ENCODE measurements around the gene NKAPL.
"Not testable (repeated sequence)": the region's sequence is repeated elsewhere in the genome, so short reads cannot be mapped to it uniquely, and the experiment has no call there.

The NKAPL gene

GRCh38 chr6:28277746-28278145 lies 18.6 kb downstream of the NKAPL start:
- Histone ChIP-seq H3K4me3 (ENCODE audit: low read depth in 1 of 2, low read length in 2 of 2) (no peak overlapping the region), H3K9me3 (ENCODE audit: low read length) (peaks cover 3% of the 10 kb centered on the region), H3K27me3 (ENCODE audit: control insufficient read depth in 1 of 2, insufficient read depth in 2 of 2, low read length in 2 of 2) (no peaks in the 10 kb centered on the region), H3K36me3 (ENCODE audit: insufficient read depth, low read length) (peaks cover 42% of the 10 kb centered on the region), H3K4me1 (ENCODE audit: insufficient read depth, low read length) (peaks cover 9% of the 10 kb centered on the region), H3K27ac (ENCODE audit: low read depth, low read length) (no peak overlapping the region), H3K9ac (ENCODE audit: low read length) (no peak overlapping the region)

GRCh38 chr6:28280595-28281287 lies 21.6 kb downstream of the NKAPL start:
- peak overlapping the region; percentile 64 for H3K27ac ChIP-seq (ENCODE audit: low read depth, low read length)
- no peak overlapping the region for H3K9ac ChIP-seq (ENCODE audit: low read length)

GRCh38 chr6:28281288-28282064 lies 22.4 kb downstream of the NKAPL start, which contains the start of gene PGBD1:
Gene PGBD1 (plus strand): TSS chr6:28281572. CDS start chr6:28283814, 2,242 bp downstream.
- Histone ChIP-seq H3K27ac (ENCODE audit: low read depth, low read length) (peak within 1 kb of the TSS; percentile 64), H3K27me3 (ENCODE audit: control insufficient read depth in 1 of 2, insufficient read depth in 2 of 2, low read length in 2 of 2) (no peaks in the 10 kb centered on the region), H3K36me3 (ENCODE audit: insufficient read depth, low read length) (peaks cover 26% of the 10 kb centered on the region)

More at GRCh38 chr6:28280595-28281287, 21.6 kb downstream of the NKAPL start:
- Histone ChIP-seq H3K27me3 (ENCODE audit: control insufficient read depth in 1 of 2, insufficient read depth in 2 of 2, low read length in 2 of 2) (no peaks in the 10 kb centered on the region), H3K4me3 (ENCODE audit: low read depth in 1 of 2, low read length in 2 of 2) (peak overlapping the region in 1 of 2 donors; percentile 85), H3K9me3 (ENCODE audit: low read length) (peaks cover 8% of the 10 kb centered on the region), H3K36me3 (ENCODE audit: insufficient read depth, low read length) (peaks cover 34% of the 10 kb centered on the region), H3K4me1 (ENCODE audit: insufficient read depth, low read length) (peaks cover 11% of the 10 kb centered on the region)

GRCh38 chr6:28282926-28283325 lies 23.8 kb downstream of the NKAPL start:
- Histone ChIP-seq H3K9me3 (ENCODE audit: low read length) (peaks cover 8% of the 10 kb centered on the region), H3K4me1 (ENCODE audit: insufficient read depth, low read length) (peaks cover 11% of the 10 kb centered on the region), H3K4me3 (ENCODE audit: low read depth in 1 of 2, low read length in 2 of 2) (no peak overlapping the region), H3K36me3 (ENCODE audit: insufficient read depth, low read length) (peaks cover 27% of the 10 kb centered on the region), H3K27me3 (ENCODE audit: control insufficient read depth in 1 of 2, insufficient read depth in 2 of 2, low read length in 2 of 2) (no peaks in the 10 kb centered on the region), H3K9ac (ENCODE audit: low read length) (no peak overlapping the region), H3K27ac (ENCODE audit: low read depth, low read length) (no peak overlapping the region)

More at GRCh38 chr6:28281288-28282064, 22.4 kb downstream of the NKAPL start, which contains the start of gene PGBD1:
- Histone ChIP-seq H3K4me1 (ENCODE audit: insufficient read depth, low read length) (peaks cover 11% of the 10 kb centered on the region), H3K4me3 (ENCODE audit: low read depth in 1 of 2, low read length in 2 of 2) (peak within 1 kb of the TSS; percentile 67 to 85), H3K9ac (ENCODE audit: low read length) (peak within 1 kb of the TSS; percentile 44), H3K9me3 (ENCODE audit: low read length) (peaks cover 8% of the 10 kb centered on the region)

- H3K4me1 ChIP-seq (ENCODE audit: insufficient read depth, low read length) = no peaks in the 10 kb centered on the region
- no peaks in the 10 kb centered on the region for H3K27me3 ChIP-seq (ENCODE audit: control insufficient read depth in 1 of 2, insufficient read depth in 2 of 2, low read length in 2 of 2)
- H3K4me3 ChIP-seq (ENCODE audit: low read depth in 1 of 2, low read length in 2 of 2) = no peak overlapping the region
- no peak overlapping the region for H3K27ac ChIP-seq (ENCODE audit: low read depth, low read length)
- no peaks in the 10 kb centered on the region for H3K9me3 ChIP-seq (ENCODE audit: low read length)
- H3K36me3 ChIP-seq (ENCODE audit: insufficient read depth, low read length) = peaks cover 19% of the 10 kb centered on the region
- no peak overlapping the region for H3K9ac ChIP-seq (ENCODE audit: low read length)
Measured at GRCh38 chr6:28291573-28291972, 32.5 kb downstream of the NKAPL start.

GRCh38 chr6:28295326-28295725 lies 36.2 kb downstream of the NKAPL start:
- no peaks in the 10 kb centered on the region for H3K27me3 ChIP-seq (ENCODE audit: control insufficient read depth in 1 of 2, insufficient read depth in 2 of 2, low read length in 2 of 2)
- no peak overlapping the region for H3K27ac ChIP-seq (ENCODE audit: low read depth, low read length)
- H3K4me3 ChIP-seq (ENCODE audit: low read depth in 1 of 2, low read length in 2 of 2) = no peak overlapping the region
- no peaks in the 10 kb centered on the region for H3K4me1 ChIP-seq (ENCODE audit: insufficient read depth, low read length)
- no peak overlapping the region for H3K9ac ChIP-seq (ENCODE audit: low read length)
- no peaks in the 10 kb centered on the region for H3K9me3 ChIP-seq (ENCODE audit: low read length)
- peaks cover 28% of the 10 kb centered on the region for H3K36me3 ChIP-seq (ENCODE audit: insufficient read depth, low read length)

GRCh38 chr6:28296520-28297060 lies 37.5 kb downstream of the NKAPL start:
- Histone ChIP-seq H3K9ac (ENCODE audit: low read length) (no peak overlapping the region), H3K36me3 (ENCODE audit: insufficient read depth, low read length) (peaks cover 35% of the 10 kb centered on the region), H3K27ac (ENCODE audit: low read depth, low read length) (no peak overlapping the region), H3K4me1 (ENCODE audit: insufficient read depth, low read length) (no peaks in the 10 kb centered on the region), H3K4me3 (ENCODE audit: low read depth in 1 of 2, low read length in 2 of 2) (no peak overlapping the region), H3K27me3 (ENCODE audit: control insufficient read depth in 1 of 2, insufficient read depth in 2 of 2, low read length in 2 of 2) (no peaks in the 10 kb centered on the region), H3K9me3 (ENCODE audit: low read length) (no peaks in the 10 kb centered on the region)

- H3K4me1 ChIP-seq (ENCODE audit: insufficient read depth, low read length) = no peaks in the 10 kb centered on the region
- H3K27me3 ChIP-seq (ENCODE audit: control insufficient read depth in 1 of 2, insufficient read depth in 2 of 2, low read length in 2 of 2) = no peaks in the 10 kb centered on the region
- H3K27ac ChIP-seq (ENCODE audit: low read depth, low read length) = no peak overlapping the region
- H3K9ac ChIP-seq (ENCODE audit: low read length) = no peak overlapping the region
- H3K9me3 ChIP-seq (ENCODE audit: low read length) = no peaks in the 10 kb centered on the region
- no peak overlapping the region for H3K4me3 ChIP-seq (ENCODE audit: low read depth in 1 of 2, low read length in 2 of 2)
- peaks cover 25% of the 10 kb centered on the region for H3K36me3 ChIP-seq (ENCODE audit: insufficient read depth, low read length)
Measured at GRCh38 chr6:28303570-28303969, 44.5 kb downstream of the NKAPL start.

GRCh38 chr6:28306363-28306762 lies 47.3 kb downstream of the NKAPL start:
- H3K9ac ChIP-seq (ENCODE audit: low read length); H3K27me3 ChIP-seq (ENCODE audit: control insufficient read depth in 1 of 2, insufficient read depth in 2 of 2, low read length in 2 of 2); H3K4me3 ChIP-seq (ENCODE audit: low read depth in 1 of 2, low read length in 2 of 2); H3K36me3 ChIP-seq (ENCODE audit: insufficient read depth, low read length); H3K4me1 ChIP-seq (ENCODE audit: insufficient read depth, low read length); H3K9me3 ChIP-seq (ENCODE audit: low read length); H3K27ac ChIP-seq (ENCODE audit: low read depth, low read length): not testable (repeated sequence)

Data from muscle layer of colon (tissue), 2 donors.